SK-N-SH treated with all-trans-retinoic acid at 6 μM for 48 hours (cell line): ENCODE measurements around the gene DDX54.

Experiments used
- ARNTL ChIP-seq: fragments of 450-650 bp; formaldehyde crosslinking; IDR thresholded peaks from 2 replicates; pipeline ENCODE4 v1.5.0; 2020; ENCODE audit warnings: low read depth, mild to moderate bottlenecking, moderate library complexity, borderline replicate concordance
- CREB5 ChIP-seq: fragments of 250-450 bp; sonication (Bioruptor Pico); IDR thresholded peaks from 2 replicates; pipeline ENCODE4 v1.5.1; 2020; ENCODE audit warnings: low read depth, mild to moderate bottlenecking, moderate library complexity
- CSDC2 ChIP-seq: fragments of 250-450 bp; sonication (Bioruptor Pico); IDR thresholded peaks from 2 replicates; pipeline ENCODE4 v1.5.0; 2020; ENCODE audit warnings: mild to moderate bottlenecking, moderate library complexity
- ISL1 ChIP-seq: fragments of 250-450 bp; sonication (Bioruptor Pico); IDR thresholded peaks from 2 replicates; pipeline ENCODE4 v2.1.2; 2022; ENCODE audit warnings: mild to moderate bottlenecking, moderate library complexity
- OSR1 ChIP-seq: fragments of 250-450 bp; sonication (Bioruptor Pico); IDR thresholded peaks from 2 replicates; pipeline ENCODE4 v1.8.0; 2022; ENCODE audit warnings: moderate library complexity, mild to moderate bottlenecking, inconsistent platforms
- PATZ1 ChIP-seq: fragments of 250-450 bp; sonication (Bioruptor Pico); IDR thresholded peaks from 2 replicates; pipeline ENCODE4 v1.8.0; 2020; ENCODE audit warnings: mild to moderate bottlenecking, moderate library complexity, borderline replicate concordance
- POU6F1 ChIP-seq: fragments of 250-450 bp; sonication (Bioruptor Pico); IDR thresholded peaks from 2 replicates; pipeline ENCODE4 v1.8.0; 2021; ENCODE audit warnings: low read depth, mild to moderate bottlenecking, moderate library complexity, borderline replicate concordance
- PPARA ChIP-seq: fragments of 250-450 bp; sonication (Bioruptor Pico); IDR thresholded peaks from 2 replicates; pipeline ENCODE4 v1.5.0; 2020; ENCODE audit warnings: mild to moderate bottlenecking, borderline replicate concordance
- RARB ChIP-seq: fragments of 250-450 bp; sonication (Bioruptor Pico); IDR thresholded peaks from 2 replicates; pipeline ENCODE4 v1.8.0; 2021; ENCODE audit warnings: mild to moderate bottlenecking, moderate library complexity
- TCF4 ChIP-seq: fragments of 250-450 bp; sonication (Bioruptor Pico); IDR thresholded peaks from 2 replicates; pipeline ENCODE4 v1.8.0; 2021; ENCODE audit warnings: mild to moderate bottlenecking, moderate library complexity, borderline replicate concordance
- ZNF565 ChIP-seq: fragments of 450-650 bp; formaldehyde crosslinking; conservative IDR thresholded peaks from 2 replicates; pipeline ENCODE4 v1.5.0; 2020; ENCODE audit warnings: low read depth, mild to moderate bottlenecking, moderate library complexity
- ZNF70 ChIP-seq: fragments of 450-650 bp; formaldehyde crosslinking; IDR thresholded peaks from 2 replicates; pipeline ENCODE4 v1.5.0; 2020; ENCODE audit warnings: mild to moderate bottlenecking, moderate library complexity
- ZNF8 ChIP-seq: fragments of 450-650 bp; formaldehyde crosslinking; IDR thresholded peaks from 2 replicates; pipeline ENCODE4 v1.5.0; 2020; ENCODE audit warnings: mild to moderate bottlenecking, moderate library complexity

- no peak for TF ChIP-seq ARNTL
- no peak for TF ChIP-seq PATZ1
- no peak for TF ChIP-seq ZNF70 (CRISPR knock-in tag)
- TF ChIP-seq CREB5 (CRISPR knock-in tag), result no peak
- TF ChIP-seq ZNF565, result no peak
- TF ChIP-seq OSR1 (CRISPR knock-in tag), result no peak
- no peak for TF ChIP-seq ISL1 (CRISPR knock-in tag)
- no peak for TF ChIP-seq TCF4 (CRISPR knock-in tag)
- no peak for TF ChIP-seq PPARA
- TF ChIP-seq POU6F1 (CRISPR knock-in tag), result no peak
- no peak for TF ChIP-seq CSDC2 (CRISPR knock-in tag)
- TF ChIP-seq RARB, result no peak
- TF ChIP-seq ZNF8 (CRISPR knock-in tag), result no peak
These were observed 23.8 kb downstream of the DDX54 start for GRCh38 chr12:113161415-113162016.
